ENCODE results near the gene GLI3.

GLI3 gene

GRCh38 chr7:42236266-42236975 is 588 bp downstream of the GLI3 start:
- in situ Hi-C loops (cut with HindIII; ENCODE audit: low sequenced_read_pairs), result no loop called here

- in situ Hi-C loops (cut with HindIII; ENCODE audit: low sequenced_read_pairs), result no loop called here
Observed at GRCh38 chr7:42235741-42236161, 1.3 kb downstream of the GLI3 start.

- in situ Hi-C loops (cut with HindIII; ENCODE audit: low sequenced_read_pairs), result loop anchor here (5.0 kb wide), 1 partner anchor 42 kb away; no protein-coding TSS in a partner anchor
Observed at GRCh38 chr7:42234736-42235135, 2.3 kb downstream of the GLI3 start.

- in situ Hi-C loops (cut with HindIII; ENCODE audit: low sequenced_read_pairs), result loop anchor here (5.0 kb wide), 1 partner anchor 42 kb away; no protein-coding TSS in a partner anchor
Observed at GRCh38 chr7:42233695-42234331, 3.2 kb downstream of the GLI3 start.

- in situ Hi-C loops (cut with HindIII; ENCODE audit: low sequenced_read_pairs), result loop anchor here (5.0 kb wide), 1 partner anchor 41 kb away; no protein-coding TSS in a partner anchor
Observed at GRCh38 chr7:42233171-42233570, 3.8 kb downstream of the GLI3 start.

GRCh38 chr7:42232275-42232674 is 4.7 kb downstream of the GLI3 start:
- in situ Hi-C loops (cut with HindIII; ENCODE audit: low sequenced_read_pairs), result loop anchor here (5.0 kb wide), 1 partner anchor 40 kb away; no protein-coding TSS in a partner anchor

GRCh38 chr7:42231043-42231787 is 5.8 kb downstream of the GLI3 start:
- in situ Hi-C loops (cut with HindIII; ENCODE audit: low sequenced_read_pairs), result loop anchor here (5.0 kb wide), 1 partner anchor 39 kb away; no protein-coding TSS in a partner anchor

GRCh38 chr7:42227936-42228591 is 8.9 kb downstream of the GLI3 start:
- in situ Hi-C loops (cut with HindIII; ENCODE audit: low sequenced_read_pairs), result no loop called here

- in situ Hi-C loops (cut with HindIII; ENCODE audit: low sequenced_read_pairs), result no loop called here
Observed at GRCh38 chr7:42227541-42227935, 9.5 kb downstream of the GLI3 start.

- in situ Hi-C loops (cut with HindIII; ENCODE audit: low sequenced_read_pairs), result no loop called here
Observed at GRCh38 chr7:42227021-42227420, 10.0 kb downstream of the GLI3 start.

GRCh38 chr7:42226354-42226941 is 10.6 kb downstream of the GLI3 start:
- in situ Hi-C loops (cut with HindIII; ENCODE audit: low sequenced_read_pairs), result no loop called here

GRCh38 chr7:42224391-42225003 is 12.5 kb downstream of the GLI3 start:
- in situ Hi-C loops (cut with HindIII; ENCODE audit: low sequenced_read_pairs), result no loop called here

- in situ Hi-C loops (cut with HindIII; ENCODE audit: low sequenced_read_pairs), result no loop called here
Observed at GRCh38 chr7:42222891-42223290, 14.1 kb downstream of the GLI3 start.

- in situ Hi-C loops (cut with HindIII; ENCODE audit: low sequenced_read_pairs), result no loop called here
Observed at GRCh38 chr7:42222125-42222524, 14.9 kb downstream of the GLI3 start.

GRCh38 chr7:42221304-42221703 is 15.7 kb downstream of the GLI3 start:
- in situ Hi-C loops (cut with HindIII; ENCODE audit: low sequenced_read_pairs), result no loop called here

GRCh38 chr7:42219447-42219846 is 17.6 kb downstream of the GLI3 start:
- in situ Hi-C loops (cut with HindIII; ENCODE audit: low sequenced_read_pairs), result no loop called here

- in situ Hi-C loops (cut with HindIII; ENCODE audit: low sequenced_read_pairs), result no loop called here
Observed at GRCh38 chr7:42218248-42218647, 18.8 kb downstream of the GLI3 start.

- in situ Hi-C loops (cut with HindIII; ENCODE audit: low sequenced_read_pairs), result no loop called here
Observed at GRCh38 chr7:42217548-42217947, 19.5 kb downstream of the GLI3 start.

- in situ Hi-C loops (cut with HindIII; ENCODE audit: low sequenced_read_pairs), result no loop called here
Observed at GRCh38 chr7:42217053-42217452, 20.0 kb downstream of the GLI3 start.

- in situ Hi-C loops (cut with HindIII; ENCODE audit: low sequenced_read_pairs), result no loop called here
Observed at GRCh38 chr7:42214060-42214679, 22.8 kb downstream of the GLI3 start.

Data from endothelial cell of hepatic sinusoid (primary cell).